Coronary artery (tissue), 2 donors: Measurements from ENCODE around the gene ZNF124.

ENCODE experiments used
- DNase-seq: peaks from one replicate; pipeline ENCODE4 v3.0.0-alpha.2; 2017; ENCODE audit warnings: low spot score
- H3K27ac ChIP-seq, 2 donors: fragments of 200-600 bp; sonication (generic); one replicate each; pipeline ENCODE4 v1.5.1; 2016 to 2019
- H3K4me3 ChIP-seq: fragments of 200-600 bp; sonication (generic); 2 replicates; pipeline ENCODE4 v1.5.1; 2016; ENCODE audit warnings: mild to moderate bottlenecking, moderate library complexity
- CTCF ChIP-seq: fragments of 200-600 bp; sonication (generic); IDR thresholded peaks from one replicate; pipeline ENCODE4 v1.5.1; 2019; ENCODE audit warnings: antibody characterized with exemption

The ZNF124 gene

GRCh38 chr1:247185667-247186066, 13.8 kb upstream of the ZNF124 start:
- TF ChIP-seq CTCF = no peak
- no peak for DNase-seq
- H3K4me3 ChIP-seq = no peak overlapping the region
- H3K27ac ChIP-seq = no peak overlapping the region

GRCh38 chr1:247184254-247184653, 12.4 kb upstream of the ZNF124 start:
- H3K27ac ChIP-seq = no peak overlapping the region
- DNase-seq = no peak
- H3K4me3 ChIP-seq = no peak overlapping the region
- TF ChIP-seq CTCF = no peak

- no peak overlapping the region for H3K4me3 ChIP-seq
- DNase-seq = no peak
- no peak for TF ChIP-seq CTCF
- H3K27ac ChIP-seq = no peak overlapping the region
Observed at GRCh38 chr1:247182994-247183393, 11.2 kb upstream of the ZNF124 start.

GRCh38 chr1:247180581-247180980, 8.8 kb upstream of the ZNF124 start:
- TF ChIP-seq CTCF = no peak
- H3K27ac ChIP-seq = no peak overlapping the region
- H3K4me3 ChIP-seq = no peak overlapping the region
- DNase-seq = no peak

GRCh38 chr1:247177755-247178154, 5.9 kb upstream of the ZNF124 start:
- no peak overlapping the region for H3K4me3 ChIP-seq
- no peak for DNase-seq
- TF ChIP-seq CTCF = no peak
- no peak overlapping the region for H3K27ac ChIP-seq

- TF ChIP-seq CTCF = no peak
- no peak for DNase-seq
- H3K4me3 ChIP-seq = no peak overlapping the region
- H3K27ac ChIP-seq = no peak overlapping the region
Observed at GRCh38 chr1:247175458-247175857, 3.6 kb upstream of the ZNF124 start.

GRCh38 chr1:247173431-247173830, 1.6 kb upstream of the ZNF124 start:
- H3K4me3 ChIP-seq = no peak overlapping the region
- H3K27ac ChIP-seq = no peak overlapping the region
- no peak for TF ChIP-seq CTCF
- no peak for DNase-seq
